ENCODE measurements around the gene BBS4.
A peak's percentile ranks its signal among the peaks of the same experiment; 100 is the strongest.

Gene BBS4

DNA sequence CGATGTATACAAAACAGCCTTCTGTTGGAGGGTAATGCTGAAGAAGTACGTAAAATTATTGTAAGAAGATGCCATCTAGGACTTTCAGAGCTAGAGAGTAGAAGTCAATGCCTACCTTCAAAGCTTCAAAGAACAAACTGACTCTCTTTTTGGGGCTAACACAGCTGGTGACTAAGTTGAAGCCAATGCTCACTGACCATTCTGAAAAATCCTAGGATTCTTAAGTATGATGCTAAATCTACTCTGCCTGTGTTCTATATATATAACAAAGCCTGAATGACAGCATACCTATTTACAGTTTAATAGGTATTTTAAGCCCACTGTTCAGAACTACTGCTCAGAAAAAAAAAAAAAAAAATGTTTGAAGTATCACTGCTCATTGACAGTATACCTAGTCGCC lies 78.6 kb downstream of the BBS4 start:
- Histone ChIP-seq H3K9me3 (no peaks in the 10 kb centered on the region), H3K4me1 (no peaks in the 10 kb centered on the region), H3K27me3 (no peaks in the 10 kb centered on the region), H3K4me3 (ENCODE audit: low read depth, low read length) (no peak overlapping the region), H3K36me3 (peaks cover 32% of the 10 kb centered on the region)
- TF ChIP-seq, protein P1, sequence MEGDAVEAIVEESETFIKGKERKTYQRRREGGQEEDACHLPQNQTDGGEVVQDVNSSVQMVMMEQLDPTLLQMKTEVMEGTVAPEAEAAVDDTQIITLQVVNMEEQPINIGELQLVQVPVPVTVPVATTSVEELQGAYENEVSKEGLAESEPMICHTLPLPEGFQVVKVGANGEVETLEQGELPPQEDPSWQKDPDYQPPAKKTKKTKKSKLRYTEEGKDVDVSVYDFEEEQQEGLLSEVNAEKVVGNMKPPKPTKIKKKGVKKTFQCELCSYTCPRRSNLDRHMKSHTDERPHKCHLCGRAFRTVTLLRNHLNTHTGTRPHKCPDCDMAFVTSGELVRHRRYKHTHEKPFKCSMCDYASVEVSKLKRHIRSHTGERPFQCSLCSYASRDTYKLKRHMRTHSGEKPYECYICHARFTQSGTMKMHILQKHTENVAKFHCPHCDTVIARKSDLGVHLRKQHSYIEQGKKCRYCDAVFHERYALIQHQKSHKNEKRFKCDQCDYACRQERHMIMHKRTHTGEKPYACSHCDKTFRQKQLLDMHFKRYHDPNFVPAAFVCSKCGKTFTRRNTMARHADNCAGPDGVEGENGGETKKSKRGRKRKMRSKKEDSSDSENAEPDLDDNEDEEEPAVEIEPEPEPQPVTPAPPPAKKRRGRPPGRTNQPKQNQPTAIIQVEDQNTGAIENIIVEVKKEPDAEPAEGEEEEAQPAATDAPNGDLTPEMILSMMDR (IDR thresholded peaks at IDR 0.05; ENCODE audit: low read depth, low read length), result no peak
- no peak for DNase-seq

DNA sequence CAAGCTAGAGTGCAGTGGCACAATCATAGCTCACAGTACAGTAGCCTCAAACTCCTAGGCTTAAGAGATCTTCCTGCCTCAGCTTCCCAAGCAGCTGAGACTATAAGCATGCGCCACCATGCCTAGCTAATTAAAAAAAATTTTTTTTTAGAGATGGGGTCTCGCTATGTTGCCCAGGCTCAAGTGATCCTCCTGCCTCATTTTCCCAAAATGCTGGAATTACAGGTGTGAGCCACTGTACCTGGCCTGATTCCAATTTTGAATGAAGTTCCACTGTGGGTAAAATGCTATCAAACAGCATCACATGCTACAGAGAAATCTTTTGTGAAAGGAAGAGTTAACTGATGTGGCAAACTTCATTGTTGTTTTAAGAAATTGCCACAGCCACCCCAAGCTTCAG lies 80.0 kb downstream of the BBS4 start:
- TF ChIP-seq, protein P1 (IDR thresholded peaks at IDR 0.05; ENCODE audit: low read depth, low read length), result no peak
- Histone ChIP-seq H3K4me3 (ENCODE audit: low read depth, low read length) (no peak overlapping the region), H3K4me1 (no peaks in the 10 kb centered on the region), H3K9me3 (no peaks in the 10 kb centered on the region), H3K27me3 (no peaks in the 10 kb centered on the region), H3K36me3 (peaks cover 35% of the 10 kb centered on the region)
- DNase-seq, result no peak

DNA sequence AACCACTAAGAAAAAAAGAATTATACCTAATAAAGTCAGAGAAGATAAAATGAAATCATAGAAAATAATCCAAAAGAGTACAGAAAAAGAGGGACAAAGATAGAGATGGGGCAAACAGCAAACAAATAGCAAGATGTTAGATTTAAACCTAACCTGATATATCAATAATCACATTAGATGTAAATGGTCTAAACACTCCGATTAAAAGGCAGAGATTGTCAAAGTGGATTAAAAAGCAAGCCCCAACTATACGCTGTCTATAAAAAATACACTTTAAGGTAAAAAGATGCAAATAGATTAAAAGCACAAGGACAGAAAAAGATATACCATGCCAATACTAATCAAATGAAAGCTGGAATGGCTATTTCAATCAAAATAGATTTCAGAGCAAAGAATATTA lies 80.8 kb downstream of the BBS4 start:
- no peak for DNase-seq
- Histone ChIP-seq H3K9me3 (no peaks in the 10 kb centered on the region), H3K4me3 (ENCODE audit: low read depth, low read length) (no peak overlapping the region), H3K27me3 (no peaks in the 10 kb centered on the region), H3K4me1 (no peaks in the 10 kb centered on the region), H3K36me3 (peaks cover 42% of the 10 kb centered on the region)
- TF ChIP-seq, protein P1 (IDR thresholded peaks at IDR 0.05; ENCODE audit: low read depth, low read length), result no peak

DNA sequence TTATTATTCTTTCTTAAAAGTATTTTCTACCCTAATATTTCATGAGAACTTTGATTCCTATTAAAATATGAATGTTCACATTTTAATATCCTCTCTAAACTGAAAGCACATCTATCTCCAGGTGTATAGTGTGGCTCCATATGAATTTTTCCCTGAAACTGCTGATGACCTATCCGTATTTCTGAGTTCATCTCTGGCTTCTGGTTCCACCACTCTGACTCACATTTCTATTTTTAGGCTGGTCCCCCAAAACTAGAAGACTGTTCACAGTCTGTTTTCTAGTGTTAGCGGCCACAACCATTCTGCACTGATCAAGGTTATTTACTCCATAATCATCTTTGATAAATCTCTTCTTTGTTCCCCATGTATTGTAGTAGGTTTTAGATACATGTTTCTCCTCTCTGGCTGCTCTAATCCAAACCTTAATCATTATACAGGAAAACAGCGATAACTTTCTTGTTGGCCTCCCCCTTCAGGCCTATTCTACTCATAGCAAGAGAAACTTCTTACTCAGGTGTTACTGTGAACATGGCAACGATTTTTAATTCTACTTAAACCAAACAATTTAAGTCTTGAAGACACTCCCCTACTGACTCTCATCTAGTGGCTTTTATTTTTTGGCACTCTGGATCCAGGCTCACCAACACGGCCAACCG lies 84.8 kb downstream of the BBS4 start:
- no peaks in the 10 kb centered on the region for H3K4me1 ChIP-seq
- peaks cover 52% of the 10 kb centered on the region for H3K36me3 ChIP-seq
- DNase-seq, result no peak
- H3K4me3 ChIP-seq (ENCODE audit: low read depth, low read length), result no peak overlapping the region
- H3K27me3 ChIP-seq, result no peaks in the 10 kb centered on the region
- H3K9me3 ChIP-seq, result no peaks in the 10 kb centered on the region
- TF ChIP-seq, protein P1 (IDR thresholded peaks at IDR 0.05; ENCODE audit: low read depth, low read length), result peak; percentile 19

DNA sequence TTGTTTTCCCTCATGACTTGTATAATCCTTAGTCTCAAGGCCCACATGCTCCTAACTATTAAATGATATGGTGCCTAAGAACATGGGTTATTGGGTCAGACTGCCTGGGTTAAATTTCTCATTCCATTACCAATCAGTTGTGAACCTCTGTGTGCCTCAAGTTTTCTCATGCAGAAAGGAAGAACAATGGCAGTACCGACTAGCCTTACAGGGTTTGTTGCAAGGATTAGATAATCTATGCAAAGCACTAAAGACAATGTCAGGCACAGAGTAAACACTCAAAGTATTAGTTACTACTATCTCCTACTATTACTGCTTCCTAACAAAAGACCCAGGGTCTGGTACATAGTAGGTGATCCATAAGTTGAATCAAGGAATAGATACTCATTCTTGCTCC lies 85.3 kb downstream of the BBS4 start:
- Histone ChIP-seq H3K36me3 (peaks cover 50% of the 10 kb centered on the region), H3K4me1 (no peaks in the 10 kb centered on the region), H3K9me3 (no peaks in the 10 kb centered on the region), H3K27me3 (no peaks in the 10 kb centered on the region), H3K4me3 (ENCODE audit: low read depth, low read length) (no peak overlapping the region)
- TF ChIP-seq, protein P1 (IDR thresholded peaks at IDR 0.05; ENCODE audit: low read depth, low read length), result no peak
- no peak for DNase-seq

DNA sequence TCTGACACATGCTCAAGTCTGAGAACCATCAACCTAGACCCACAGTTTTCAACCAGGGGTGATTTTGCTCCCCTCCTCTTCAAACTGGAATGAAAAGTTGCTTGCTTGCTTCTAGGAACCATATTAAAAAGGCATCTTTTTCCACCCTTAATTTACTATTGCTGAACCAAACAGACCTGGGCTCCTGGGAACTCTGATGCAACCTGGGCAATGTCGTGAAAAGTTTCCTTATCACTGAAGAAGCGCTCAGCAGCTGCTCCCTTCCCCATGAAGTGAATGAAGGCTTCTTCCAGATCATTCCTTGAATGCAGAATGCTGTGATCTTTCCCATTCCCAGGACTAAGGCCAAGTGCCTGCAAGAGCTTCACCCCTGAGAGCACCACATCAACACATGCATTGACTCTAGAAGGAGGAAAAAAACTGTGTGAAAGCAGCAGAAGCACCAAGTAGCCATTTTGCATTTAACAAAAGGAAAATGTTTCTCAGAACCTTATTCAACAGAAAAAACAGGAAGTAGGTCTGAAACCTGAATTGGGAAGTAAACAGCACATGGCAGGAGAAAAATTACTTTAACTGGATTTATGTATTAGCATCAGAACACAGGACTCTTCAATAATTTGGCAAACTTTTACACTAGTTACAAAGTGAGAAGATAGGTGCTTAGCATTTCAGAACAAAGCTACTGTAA lies 88.8 kb downstream of the BBS4 start:
- DNase-seq, result no peak
- TF ChIP-seq, protein P1 (IDR thresholded peaks at IDR 0.05; ENCODE audit: low read depth, low read length), result no peak
- Histone ChIP-seq H3K36me3 (peaks cover 39% of the 10 kb centered on the region), H3K27me3 (no peaks in the 10 kb centered on the region), H3K4me1 (no peaks in the 10 kb centered on the region), H3K4me3 (ENCODE audit: low read depth, low read length) (no peak overlapping the region), H3K9me3 (no peaks in the 10 kb centered on the region)

All from BE2C (cell line).